H1 (cell line): ENCODE measurements around the gene PPARD. TPM values are rescaled to one million over a fixed set of nuclear protein-coding genes. Genes with fewer than 3 reads are reported as not detected.

ENCODE experiments used
- CTCF ChIA-PET: fragments of 300-600 bp; sonication (Branson Sonifier 250); formaldehyde crosslinking; loops from one replicate; lab custom pipeline; 2021; ENCODE audit not compliant: partially characterized antibody; lab: Charles Lee
- POLR2A ChIA-PET: fragments of 300-600 bp; sonication (Branson Sonifier 250); formaldehyde crosslinking; loops from one replicate; lab custom pipeline; 2021; ENCODE audit warnings: inconsistent platforms; ENCODE audit not compliant: partially characterized antibody; lab: Charles Lee
- DNase-seq, 2 experiments: peaks; one replicate each; pipeline versions ENCODE4 v3.0.0 to v3.0.0-alpha.2; 2010 to 2022; ENCODE audit warnings: low spot score in 2 of 2, low read depth in 1 of 2, mixed read lengths in 1 of 2
- FAIRE-seq: peaks from 2 replicates; lab custom pipeline; 2011; peaks lifted over from hg19 to GRCh38; lab: Jason Lieb, UNC
- H2AFZ ChIP-seq: 2 replicates; pipeline ENCODE4 v1.8.1; 2012; ENCODE audit warnings: low read length, inconsistent platforms
- H2AK5ac ChIP-seq: 2 replicates; pipeline ENCODE4 v1.6.1; 2013; ENCODE audit warnings: low read depth, low read length
- H2BK120ac ChIP-seq: replicated peaks from 2 replicates; pipeline ENCODE3; 2013; ENCODE audit warnings: low read depth, low read length, inconsistent platforms
- H2BK12ac ChIP-seq: 2 replicates; pipeline ENCODE4 v1.6.1; 2013; ENCODE audit warnings: low read depth, low read length
- H2BK15ac ChIP-seq: 2 replicates; pipeline ENCODE4 v1.6.1; 2013; ENCODE audit warnings: low read length
- H2BK20ac ChIP-seq: 2 replicates; pipeline ENCODE4 v1.6.1; 2013; ENCODE audit warnings: low read length
- H2BK5ac ChIP-seq: 2 replicates; pipeline ENCODE4 v1.6.1; 2013; ENCODE audit warnings: low read depth, low read length
- H3K14ac ChIP-seq: 2 replicates; pipeline ENCODE4 v1.6.1; 2013; ENCODE audit warnings: inconsistent platforms; ENCODE audit not compliant: insufficient read length
- H3K18ac ChIP-seq: 2 replicates; pipeline ENCODE4 v1.6.1; 2013; ENCODE audit warnings: low read length; ENCODE audit errors: extremely low read depth
- H3K23ac ChIP-seq: 2 replicates; pipeline ENCODE4 v1.6.1; 2013; ENCODE audit warnings: inconsistent platforms; ENCODE audit not compliant: insufficient read length
- H3K23me2 ChIP-seq: 2 replicates; pipeline ENCODE4 v1.6.1; 2013; ENCODE audit warnings: low read depth, low read length
- H3K27ac ChIP-seq: 2 replicates; pipeline ENCODE4 v1.6.1; 2011; ENCODE audit warnings: low read depth, low read length, inconsistent platforms
- H3K27me3 ChIP-seq, 4 experiments: replicated peaks in 1 of 4; 1 replicate in 1 of 4; 2 replicates in 3 of 4; pipeline versions ENCODE4 v1.6.1 to v1.8.1; 2011 to 2013; ENCODE audit warnings: low read length in 3 of 4, mild to moderate bottlenecking in 3 of 4, inconsistent platforms in 2 of 4, mixed read lengths in 2 of 4, moderate library complexity in 1 of 4; ENCODE audit not compliant: control insufficient read depth in 3 of 4, insufficient read depth in 3 of 4; ENCODE audit errors: extremely low read depth in 1 of 4
- H3K36me3 ChIP-seq, 4 experiments: 2 replicates each; pipeline versions ENCODE4 v1.6.1 to v1.8.1; 2011 to 2013; ENCODE audit warnings: mild to moderate bottlenecking in 4 of 4, low read length in 3 of 4, moderate library complexity in 2 of 4, control low read depth in 1 of 4, inconsistent platforms in 1 of 4; ENCODE audit not compliant: insufficient read depth in 4 of 4, control insufficient read depth in 2 of 4
- H3K4ac ChIP-seq: replicated peaks from 2 replicates; pipeline ENCODE3; 2013; ENCODE audit warnings: low read length, low read depth, mixed read lengths, inconsistent platforms; ENCODE audit not compliant: insufficient read length
- H3K4me1 ChIP-seq, 4 experiments: replicated peaks in 1 of 4; 1 replicate in 1 of 4; 2 replicates in 3 of 4; pipeline versions ENCODE4 v1.6.1 to v1.8.1; 2011 to 2013; ENCODE audit warnings: low read length in 3 of 4, inconsistent platforms in 2 of 4, mixed read lengths in 1 of 4; ENCODE audit not compliant: insufficient read depth in 4 of 4, control insufficient read depth in 3 of 4
- H3K4me2 ChIP-seq, 2 experiments: 2 replicates each; pipeline versions ENCODE4 v1.6.1 to v1.8.1; 2011 to 2013; ENCODE audit warnings: low read depth in 2 of 2, low read length in 2 of 2, control low read depth in 1 of 2, inconsistent platforms in 1 of 2, mild to moderate bottlenecking in 1 of 2; ENCODE audit not compliant: insufficient read depth in 1 of 2
- H3K4me3 ChIP-seq, 4 experiments: fragments of 200-600, 300-600 bp in 1 of 4; sonication (generic), shearing (Covaris generic), sonication (Bioruptor Twin) in 1 of 4; 2 replicates each; pipeline versions ENCODE4 v1.5.1 to v1.8.1; 2011 to 2016; ENCODE audit warnings: low read length in 4 of 4, low read depth in 3 of 4, control low read depth in 2 of 4, inconsistent platforms in 2 of 4, mild to moderate bottlenecking in 2 of 4, mixed read lengths in 1 of 4, moderate library complexity in 1 of 4; ENCODE audit not compliant: insufficient read depth in 2 of 4; ENCODE audit errors: extremely low read depth in 1 of 4
- H3K56ac ChIP-seq: replicated peaks from 2 replicates; pipeline ENCODE3; 2013; ENCODE audit warnings: low read depth, mild to moderate bottlenecking, mixed read lengths, low read length, inconsistent platforms; ENCODE audit not compliant: insufficient read length
- H3K79me1 ChIP-seq: 2 replicates; pipeline ENCODE4 v1.6.1; 2013; ENCODE audit warnings: low read depth, low read length, control low read depth
- H3K79me2 ChIP-seq, 2 experiments: 2 replicates each; pipeline versions ENCODE4 v1.6.1 to v1.8.1; 2012 to 2013; ENCODE audit warnings: low read length in 2 of 2, mild to moderate bottlenecking in 2 of 2, inconsistent platforms in 1 of 2; ENCODE audit not compliant: insufficient read depth in 2 of 2, control insufficient read depth in 1 of 2
- H3K9ac ChIP-seq, 4 experiments: replicated peaks in 1 of 4; 1 replicate in 1 of 4; 2 replicates in 3 of 4; pipeline versions ENCODE4 v1.6.1 to v1.8.1; 2011 to 2013; ENCODE audit warnings: low read depth in 3 of 4, low read length in 3 of 4, control low read depth in 2 of 4, mild to moderate bottlenecking in 2 of 4, moderate library complexity in 2 of 4, inconsistent platforms in 1 of 4; ENCODE audit errors: extremely low read depth in 1 of 4
- H3K9me3 ChIP-seq, 2 experiments: 2 replicates each; pipeline versions ENCODE4 v1.6.1 to v1.8.1; 2012 to 2013; ENCODE audit warnings: mild to moderate bottlenecking in 2 of 2, moderate library complexity in 2 of 2, control low read depth in 1 of 2, inconsistent platforms in 1 of 2, low read depth in 1 of 2, low read length in 1 of 2, mixed read lengths in 1 of 2; ENCODE audit not compliant: insufficient read depth in 2 of 2
- H4K20me1 ChIP-seq, 2 experiments: replicated peaks in 1 of 2; 2 replicates each; pipeline versions ENCODE3 to v1.8.1; 2011 to 2013; ENCODE audit warnings: inconsistent platforms in 2 of 2, low read length in 2 of 2, mild to moderate bottlenecking in 1 of 2; ENCODE audit not compliant: insufficient read depth in 2 of 2, control insufficient read depth in 1 of 2
- H4K5ac ChIP-seq: 2 replicates; pipeline ENCODE4 v1.6.1; 2013; ENCODE audit warnings: low read length, low read depth, mixed read lengths, inconsistent platforms; ENCODE audit not compliant: insufficient read length
- H4K8ac ChIP-seq: 2 replicates; pipeline ENCODE4 v1.8.0; 2013; ENCODE audit warnings: mild to moderate bottlenecking, moderate library complexity, low read length, inconsistent platforms; ENCODE audit not compliant: insufficient read depth; ENCODE audit errors: extremely low read depth
- H4K91ac ChIP-seq: replicated peaks from 2 replicates; pipeline ENCODE3; 2013; ENCODE audit warnings: low read length, mixed read lengths, inconsistent platforms; ENCODE audit not compliant: insufficient read length
- NANOG ChIP-seq: IDR thresholded peaks from 2 replicates; pipeline ENCODE4 v1.6.1; 2011; ENCODE audit warnings: low read length, low read depth, mild to moderate bottlenecking, inconsistent platforms; ENCODE audit not compliant: insufficient read depth, poor library complexity, severe bottlenecking
- PHF8 ChIP-seq: fragments of 200-600 bp; sonication (generic); conservative IDR thresholded peaks from 2 replicates; pipeline ENCODE4 v1.7.1; 2012; ENCODE audit warnings: low read depth, mild to moderate bottlenecking, inconsistent platforms, low read length, moderate library complexity
- YY1 ChIP-seq: IDR thresholded peaks from 2 replicates; pipeline ENCODE4 v1.6.1; 2011; ENCODE audit warnings: low read depth, mild to moderate bottlenecking, low read length
- WGBS, 2 experiments: shearing (Covaris generic) in 1 of 2; methylation state at CpG; one replicate each; pipeline versions ENCODE4 v1.1.6 to v1.1.7; 2013 to 2015; ENCODE audit warnings: low lambda C conversion rate in 2 of 2, mixed read lengths in 2 of 2, inconsistent platforms in 1 of 2, low coverage in 1 of 2, missing lambda C conversion rate in 1 of 2; ENCODE audit not compliant: insufficient replicate concordance in 2 of 2, insufficient coverage in 1 of 2, insufficient read length in 1 of 2; ENCODE audit errors: extremely low coverage in 1 of 2, missing lambda C conversion rate in 1 of 2; 5-methylcytosine and 5-hydroxymethylcytosine counted together
- polyA plus RNA-seq, 7 experiments: library from polyadenylated mRNA; depleted of rRNA in 3 of 7; stranded (reverse) in 5 of 7; unstranded in 2 of 7; fragments of >200 nt in 5 of 7; fragments of 200-250 nt in 2 of 7; gene quantifications; 1 replicate in 5 of 7; 2 replicates in 1 of 7; 4 replicates in 1 of 7; pipeline versions ENCODE4 v1.2.1 to v1.2.3, GENCODE V29; 2011 to 2013; ENCODE audit warnings: missing spikeins in 2 of 7, mixed read lengths in 2 of 7
- total RNA-seq: library from RNA; stranded (reverse); fragmentation: NEBNext Ultra II Directional; extraction: Animal tissue kit (Norgen Biotek cat#: 25700); gene quantifications from 2 replicates; pipeline ENCODE4 v1.2.1, GENCODE V29; 2021

The PPARD gene
- total and polyA plus RNA-seq, 2 of the 8 experiments (the other 6 are each of a cell fraction or from before 2014, with no cell fraction given): 14.6 to 14.9 TPM

- Histone ChIP-seq H3K9me3 (no peaks in the 10 kb centered on the region), H3K4ac (no peak overlapping the region), H2BK5ac (no peak overlapping the region), H3K36me3 (no peaks in the 10 kb centered on the region), H3K79me2 (peaks cover 0 to 6% of the 10 kb centered on the region in 2 experiments; a peak in 1 of 4 replicates), H3K56ac (no peak overlapping the region), H4K20me1 (no peaks in the 10 kb centered on the region), H3K4me1 (peaks cover 0 to 4% (median 0%) of the 10 kb centered on the region in 4 experiments; a peak in 3 of 7 replicates), H2BK120ac (no peak overlapping the region), H3K23ac (no peak overlapping the region), H3K9ac (no peak overlapping the region), H2AK5ac (no peak overlapping the region), H2BK15ac (no peak overlapping the region), H4K8ac (no peak overlapping the region), H2BK20ac (no peak overlapping the region), H2AFZ (no peak overlapping the region), H3K27ac (no peak overlapping the region), H2BK12ac (no peak overlapping the region), H4K5ac (no peak overlapping the region), H3K27me3 (no peaks in the 10 kb centered on the region), H3K4me3 (no peak overlapping the region), H3K23me2 (no peaks in the 10 kb centered on the region), H3K4me2 (no peak overlapping the region), H3K79me1 (no peaks in the 10 kb centered on the region; the same call in none of the 2 replicates), H3K18ac (no peak overlapping the region), H3K14ac (no peak overlapping the region), H4K91ac (no peak overlapping the region)
- FAIRE-seq (no peak), DNase-seq (no peak)
- POLR2A ChIA-PET: interaction anchor here (0.6 kb wide), 1 partner anchor 103 kb away, joined by 3 read pairs; no protein-coding TSS in a partner anchor
- CTCF ChIA-PET: interaction anchor here (0.6 kb wide), 1 partner anchor 22 kb away, joined by 3 read pairs; no protein-coding TSS in a partner anchor
- 89% methylated on average over 5 of the region's 5 CpGs; no CpG with 5 or more reads in 1 of the 2 experiments for WGBS, 2 experiments
- no peak for TF ChIP-seq NANOG
- no peak for TF ChIP-seq PHF8
- TF ChIP-seq YY1: no peak
Measured at GRCh38 chr6:35367646-35368037, 25.3 kb downstream of the PPARD start.
